ENCODE data around the gene CCDC126.
"Not testable (repeated sequence)": the region's sequence is repeated elsewhere in the genome, so short reads cannot be mapped to it uniquely, and the experiment has no call there.

Gene CCDC126, protein sequence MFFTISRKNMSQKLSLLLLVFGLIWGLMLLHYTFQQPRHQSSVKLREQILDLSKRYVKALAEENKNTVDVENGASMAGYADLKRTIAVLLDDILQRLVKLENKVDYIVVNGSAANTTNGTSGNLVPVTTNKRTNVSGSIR

DNA sequence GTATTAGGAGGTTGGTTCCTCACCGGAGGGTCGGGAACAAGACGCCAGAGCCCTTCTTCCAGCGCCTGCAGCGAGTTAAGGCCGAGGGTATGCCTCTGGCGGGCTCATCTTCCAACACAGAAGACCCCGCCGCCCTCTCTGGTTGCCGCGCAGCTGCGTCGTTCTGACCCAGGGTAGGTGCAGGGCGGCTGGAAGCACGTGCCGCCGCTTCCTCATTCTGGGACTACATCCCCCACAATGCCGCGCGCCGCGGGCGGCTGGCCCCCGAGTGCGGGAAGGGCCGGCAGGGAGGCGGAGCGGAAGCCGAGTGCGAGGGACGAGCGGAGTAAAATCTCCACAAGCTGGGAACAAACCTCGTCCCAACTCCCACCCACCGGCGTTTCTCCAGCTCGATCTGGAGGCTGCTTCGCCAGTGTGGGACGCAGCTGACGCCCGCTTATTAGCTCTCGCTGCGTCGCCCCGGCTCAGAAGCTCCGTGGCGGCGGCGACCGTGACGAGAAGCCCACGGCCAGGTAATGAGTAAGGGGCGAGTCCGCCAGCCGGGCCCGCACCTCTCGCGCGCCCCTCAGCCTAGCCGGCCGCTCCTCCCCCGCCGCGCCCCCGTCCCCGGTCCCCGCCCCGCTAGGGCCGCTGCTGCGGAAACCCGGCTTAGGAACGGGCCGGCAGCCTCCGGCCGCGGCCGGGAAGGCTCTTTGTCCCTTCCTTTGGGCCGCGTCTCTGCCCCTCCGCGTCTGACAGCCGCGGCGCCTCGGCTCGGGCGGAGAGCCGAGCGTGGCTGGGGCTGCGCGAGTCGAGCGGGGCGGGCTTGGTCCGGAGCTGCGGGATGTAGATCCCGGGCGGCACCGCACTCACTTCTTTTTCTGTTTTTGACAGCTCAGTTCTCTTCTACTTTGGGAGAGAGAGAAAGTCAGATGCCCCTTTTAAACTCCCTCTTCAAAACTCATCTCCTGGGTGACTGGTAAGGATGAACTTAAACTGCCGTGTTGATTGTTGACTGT is at the start of gene CCDC126:
Gene CCDC126 (plus strand): TSS at position 289 of the 998 bp plus-strand sequence. CDS start 13,934 bp downstream, outside the sequence.
- DNase-seq (ENCODE audit: low read depth) = peak; percentile 70

DNA sequence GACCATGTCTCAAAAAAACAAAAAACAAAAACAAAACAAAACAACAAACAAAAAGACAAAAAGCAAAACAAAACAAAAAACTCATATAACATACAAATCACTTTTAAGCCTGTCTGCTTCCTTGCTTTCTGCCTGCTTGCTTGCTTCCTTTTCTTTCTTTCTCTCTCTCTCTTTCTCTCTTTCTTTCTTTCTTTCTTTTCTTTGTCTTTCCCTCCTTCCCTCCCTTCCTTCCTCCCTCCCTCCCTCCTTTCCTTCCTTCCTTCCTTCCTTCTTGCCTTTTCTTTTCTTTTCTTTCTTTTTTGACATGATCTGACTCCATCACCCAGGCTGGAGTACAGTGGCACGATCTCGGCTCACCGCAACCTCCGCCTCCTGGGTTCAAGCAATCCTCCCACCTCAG is 49.5 kb upstream of the CCDC126 start:
- no peak for DNase-seq (ENCODE audit: low read depth)

DNA sequence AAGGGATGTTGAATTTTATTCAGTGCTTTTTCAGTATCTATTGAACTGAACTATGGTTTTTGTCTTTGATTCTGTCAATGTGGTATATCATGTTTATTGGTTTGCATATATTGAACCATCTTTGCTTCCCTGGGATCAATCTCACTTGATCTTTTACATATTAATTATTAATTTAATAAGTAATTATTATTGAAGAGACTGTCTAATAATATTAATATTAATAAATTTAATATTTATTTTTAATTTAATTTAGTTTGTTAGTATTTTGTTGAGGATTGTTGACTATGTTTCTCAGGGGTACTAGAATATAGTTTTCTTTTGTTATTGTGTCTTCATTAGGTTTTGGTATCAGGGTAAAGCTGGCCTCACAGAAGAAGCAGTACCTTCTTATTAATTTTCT is 38.9 kb upstream of the CCDC126 start:
- no peak for DNase-seq (ENCODE audit: low read depth)

DNA sequence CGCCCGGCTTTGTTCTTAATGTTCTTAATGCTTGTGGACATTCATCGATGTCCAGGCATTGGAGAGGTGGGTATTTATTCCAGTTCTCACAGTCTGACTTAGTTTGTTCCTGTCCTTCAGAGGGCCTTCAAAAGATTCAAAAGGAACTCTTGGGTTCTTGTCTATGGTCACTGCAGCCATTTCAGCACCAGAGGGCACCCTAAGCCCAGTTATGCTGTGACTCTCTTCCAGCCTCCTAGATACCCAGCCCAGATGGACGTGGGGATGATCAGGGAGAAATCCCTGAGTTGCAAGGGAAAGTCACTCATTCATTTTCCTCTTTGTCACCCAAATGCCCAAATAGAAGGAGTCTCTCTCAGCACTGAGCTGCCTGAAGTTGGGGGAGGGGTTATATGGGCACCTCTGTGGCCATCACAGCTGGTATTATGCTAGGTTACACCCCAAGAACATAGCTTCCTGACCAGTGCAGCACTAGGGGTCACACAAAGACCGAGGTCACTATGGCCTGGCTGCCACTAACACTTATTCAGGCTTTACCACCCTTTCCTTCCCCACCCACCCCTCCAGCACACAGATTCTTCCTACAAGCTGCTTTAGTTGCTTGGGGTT is 26.5 kb upstream of the CCDC126 start:
- DNase-seq (ENCODE audit: low read depth) = peak; percentile 14

DNA sequence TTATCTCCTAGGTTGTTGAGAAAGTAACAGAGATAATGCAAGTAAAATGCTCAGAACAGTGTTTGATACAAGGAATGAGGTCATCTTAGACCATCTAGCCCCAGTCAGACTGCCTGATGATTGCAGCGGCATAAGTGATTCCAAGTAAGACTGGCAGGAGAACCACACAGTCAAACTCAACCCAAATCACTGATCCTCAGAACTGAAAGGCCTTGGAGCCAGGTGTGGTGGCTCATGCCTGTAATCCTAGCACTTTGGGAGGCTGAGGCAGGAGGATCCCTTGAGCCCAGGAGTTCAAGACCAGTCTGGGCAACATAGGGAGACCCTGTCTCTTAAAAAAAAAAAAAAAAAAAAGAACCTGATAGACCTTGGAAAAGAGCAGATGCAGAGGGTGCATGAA is 15.2 kb upstream of the CCDC126 start:
- not testable (repeated sequence) for DNase-seq (ENCODE audit: low read depth)

DNA sequence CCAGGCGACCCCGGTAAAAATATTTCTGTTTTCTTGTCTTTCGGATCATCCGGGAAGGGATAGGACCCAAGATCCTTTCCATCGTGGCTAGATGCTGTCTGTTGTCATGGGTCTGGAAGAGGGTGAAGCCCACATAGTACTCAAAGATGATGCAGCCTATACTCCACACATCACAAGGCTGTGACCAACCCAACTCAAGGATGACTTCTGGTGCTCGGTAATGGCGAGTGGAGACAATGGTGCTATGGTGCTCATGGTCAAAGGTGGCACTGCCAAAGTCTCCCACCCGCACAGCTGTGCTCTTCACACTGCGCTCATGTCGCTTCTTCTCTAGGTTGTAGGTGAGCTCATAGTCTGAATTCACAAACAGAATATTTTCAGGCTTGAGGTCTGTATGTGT is 11.9 kb upstream of the CCDC126 start:
- not testable (repeated sequence) for DNase-seq (ENCODE audit: low read depth)

DNA sequence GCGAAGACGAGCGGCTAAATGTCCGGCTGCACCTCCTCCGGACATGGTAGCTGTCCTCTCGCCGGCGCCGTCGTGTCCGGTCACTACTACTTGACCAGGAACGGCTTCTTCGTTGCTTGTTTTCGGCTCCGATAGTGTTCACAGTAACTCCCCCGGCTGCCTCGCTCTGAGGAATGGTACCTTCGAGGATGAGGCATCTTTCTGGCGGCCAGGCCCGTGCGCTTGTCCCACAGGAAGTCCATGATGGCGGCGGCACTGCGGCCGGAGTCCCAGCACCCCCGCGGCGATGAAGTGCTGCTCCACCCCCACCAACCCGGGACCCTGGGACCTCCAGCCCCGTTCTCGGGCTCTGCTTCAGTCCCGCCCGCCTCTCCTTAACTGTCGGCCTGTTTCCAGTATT is 11.0 kb upstream of the CCDC126 start:
- no peak for DNase-seq (ENCODE audit: low read depth)

DNA sequence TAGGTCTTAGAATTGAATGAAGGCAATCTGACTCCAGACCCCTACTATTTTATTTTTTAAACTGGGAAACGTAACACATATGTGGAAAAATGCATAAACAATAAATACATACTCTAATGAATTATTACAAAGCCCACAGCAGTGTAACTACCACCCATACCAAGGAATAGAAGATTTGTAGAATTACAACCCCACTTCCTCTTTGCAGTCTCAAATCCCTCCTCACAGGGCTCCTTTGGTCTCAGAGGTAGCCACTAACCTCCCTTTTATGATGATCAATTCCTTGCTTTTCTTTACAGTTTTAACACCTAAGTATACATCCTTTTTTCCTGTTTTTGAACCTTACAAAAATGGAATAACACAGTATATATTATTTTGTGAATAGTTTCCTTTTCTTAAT is 6.7 kb upstream of the CCDC126 start:
- no peak for DNase-seq (ENCODE audit: low read depth)

DNA sequence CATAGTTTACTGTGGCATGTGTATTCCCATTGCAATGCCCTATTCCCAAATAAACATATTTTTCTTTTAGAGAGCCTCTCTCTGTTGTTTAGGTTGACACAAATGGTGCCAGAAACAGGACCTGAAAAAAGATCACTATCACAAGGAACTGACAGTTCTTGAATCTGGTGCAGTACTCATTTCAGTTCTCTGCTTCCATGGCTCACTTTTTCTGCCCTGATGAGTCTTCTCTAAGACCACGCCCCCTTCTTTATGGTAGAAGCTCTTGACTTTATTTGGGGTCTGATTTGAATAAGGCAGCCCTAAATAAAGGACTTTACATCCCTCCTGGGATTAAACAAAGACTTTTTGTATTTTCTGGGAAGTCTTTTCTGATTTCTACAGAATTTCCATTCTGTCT is 3.5 kb upstream of the CCDC126 start:
- DNase-seq (ENCODE audit: low read depth) = no peak

DNA sequence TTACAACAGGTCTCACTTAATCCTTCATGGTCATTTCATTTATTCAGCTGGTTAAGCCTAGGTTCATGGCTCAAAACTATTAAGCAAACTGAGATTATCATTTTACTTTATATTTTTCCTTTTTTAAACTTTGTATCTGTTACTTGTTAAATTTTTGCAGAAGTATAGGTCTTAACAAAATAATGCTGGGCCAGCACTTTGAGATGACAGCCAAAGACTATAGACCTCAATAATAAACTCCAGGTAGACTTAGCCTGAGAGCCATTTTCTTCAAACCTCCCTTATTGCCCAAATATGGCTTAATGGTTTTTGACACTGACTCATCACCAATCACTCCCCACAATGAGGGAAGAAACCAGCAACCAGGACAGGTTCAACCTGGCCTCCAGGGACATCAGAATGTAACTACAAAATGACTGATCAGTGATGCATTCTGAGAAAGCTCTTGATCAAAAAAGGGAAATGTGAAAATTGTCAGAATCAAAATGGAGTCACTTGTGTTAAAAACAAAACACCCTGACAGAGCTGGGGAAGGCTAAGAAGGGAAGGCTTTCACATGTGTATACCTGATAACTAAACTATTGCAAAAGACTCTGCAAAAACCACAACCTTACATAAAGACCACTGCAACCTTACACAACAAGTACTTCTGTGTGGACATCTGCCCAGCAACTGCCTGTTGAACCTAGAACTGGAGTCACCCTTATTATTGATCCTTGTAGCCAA is 2.1 kb upstream of the CCDC126 start:
- no peak for DNase-seq (ENCODE audit: low read depth)

DNA sequence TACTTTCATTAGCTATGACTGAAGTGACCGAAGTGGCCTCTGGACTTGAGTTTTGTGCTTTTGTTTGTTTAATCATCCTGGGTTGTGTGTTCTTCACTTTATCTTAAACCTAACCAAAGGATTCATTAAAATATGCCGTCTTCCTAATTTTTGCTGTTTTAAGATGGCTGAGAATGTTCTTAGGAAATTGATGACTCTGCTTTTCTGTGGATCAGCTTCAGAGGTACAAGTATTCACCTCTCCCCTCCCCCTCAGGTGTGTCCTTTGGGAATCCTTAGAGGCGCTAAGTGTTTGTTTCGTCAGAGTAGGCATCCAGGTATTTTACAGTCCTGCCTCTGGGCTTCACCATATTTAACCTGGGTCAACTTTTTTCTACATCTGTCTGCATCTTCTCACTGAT is 1.1 kb downstream of the CCDC126 start:
- no peak for DNase-seq (ENCODE audit: low read depth)

DNA sequence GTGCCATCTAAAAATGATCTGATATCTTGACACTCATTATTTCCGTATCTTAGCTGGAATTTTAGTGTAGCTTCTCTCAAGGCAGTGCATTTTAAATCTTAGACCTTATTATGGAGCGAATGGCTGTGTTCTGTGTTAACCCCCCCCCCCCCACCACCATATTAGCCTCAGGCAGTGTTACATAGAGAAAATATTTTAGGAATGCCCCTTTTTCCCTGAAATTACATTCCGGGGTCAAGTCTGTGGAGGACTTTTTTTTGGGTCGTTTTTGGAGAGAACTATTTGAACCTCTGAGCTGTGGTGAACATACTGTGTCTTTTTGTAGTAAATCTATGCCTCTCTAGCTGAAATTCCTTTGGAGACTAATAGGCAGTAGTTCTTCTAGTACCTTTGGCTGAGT is 3.1 kb downstream of the CCDC126 start:
- DNase-seq (ENCODE audit: low read depth) = no peak

DNA sequence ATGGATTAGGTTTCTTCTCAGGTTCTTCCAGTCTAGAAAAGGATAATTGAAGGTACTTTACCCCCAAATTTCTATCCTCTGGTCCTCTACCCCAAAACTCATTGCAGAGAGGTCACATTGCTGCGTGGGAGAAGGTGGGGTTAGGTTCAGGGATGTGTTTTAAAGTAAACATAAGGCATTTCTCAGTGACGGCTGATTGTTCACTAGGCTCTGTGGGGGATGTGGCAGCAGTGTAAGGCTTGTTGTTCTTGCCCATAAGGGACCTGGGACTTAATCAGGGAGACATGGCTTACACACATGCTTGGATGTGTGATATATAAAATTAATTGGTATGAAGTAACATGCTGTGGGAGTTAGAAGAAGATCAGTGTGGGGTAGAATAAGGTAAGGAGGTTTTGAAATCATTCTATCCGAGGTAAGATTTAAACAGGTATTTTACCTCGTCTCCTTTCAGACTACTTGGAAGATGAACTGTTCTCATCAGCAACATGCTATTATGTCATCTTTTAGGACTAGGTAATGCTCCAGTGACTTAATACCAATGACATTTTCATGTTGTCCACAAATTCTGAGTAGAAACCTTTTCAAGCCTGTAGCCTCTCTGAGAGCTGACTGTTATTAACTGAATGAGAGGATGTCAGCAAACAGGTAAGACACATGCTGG is 6.6 kb downstream of the CCDC126 start:
- no peak for DNase-seq (ENCODE audit: low read depth)

DNA sequence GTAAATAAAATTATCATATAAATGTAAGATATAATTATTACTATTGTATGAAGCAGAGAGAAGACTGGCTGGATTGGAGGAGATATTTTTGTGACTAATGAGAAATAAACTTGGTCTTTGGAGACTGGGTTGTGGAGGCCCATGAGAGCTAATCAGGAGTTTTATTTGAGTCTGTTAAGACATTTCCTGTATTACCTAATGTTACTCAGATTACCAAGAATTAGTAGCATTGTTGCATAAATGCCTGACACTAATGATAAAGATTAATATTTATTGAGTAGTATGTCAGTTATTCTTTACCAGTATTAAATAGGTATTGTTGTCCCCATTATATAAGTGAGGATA is 7.1 kb downstream of the CCDC126 start:
- DNase-seq (ENCODE audit: low read depth) = no peak

DNA sequence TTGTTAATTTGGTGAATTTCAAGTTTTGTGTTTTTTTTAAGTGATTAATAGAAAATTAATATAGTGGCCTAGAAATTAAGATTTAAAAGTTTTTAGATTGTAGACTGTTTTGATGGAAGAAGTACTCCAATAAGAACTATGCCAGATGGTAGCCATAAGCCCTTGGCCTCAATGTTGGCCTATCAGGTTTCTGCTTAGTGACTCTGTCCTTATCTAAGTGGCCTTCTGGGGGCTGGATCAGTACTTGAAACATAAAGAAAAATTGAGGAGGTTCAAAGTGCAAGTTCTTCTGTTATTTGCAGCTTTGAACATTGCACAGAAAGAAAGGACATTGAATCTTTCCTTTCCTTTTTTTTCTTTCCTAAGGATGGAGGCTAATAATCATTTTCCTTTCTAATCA is 9.9 kb downstream of the CCDC126 start:
- no peak for DNase-seq (ENCODE audit: low read depth)

DNA sequence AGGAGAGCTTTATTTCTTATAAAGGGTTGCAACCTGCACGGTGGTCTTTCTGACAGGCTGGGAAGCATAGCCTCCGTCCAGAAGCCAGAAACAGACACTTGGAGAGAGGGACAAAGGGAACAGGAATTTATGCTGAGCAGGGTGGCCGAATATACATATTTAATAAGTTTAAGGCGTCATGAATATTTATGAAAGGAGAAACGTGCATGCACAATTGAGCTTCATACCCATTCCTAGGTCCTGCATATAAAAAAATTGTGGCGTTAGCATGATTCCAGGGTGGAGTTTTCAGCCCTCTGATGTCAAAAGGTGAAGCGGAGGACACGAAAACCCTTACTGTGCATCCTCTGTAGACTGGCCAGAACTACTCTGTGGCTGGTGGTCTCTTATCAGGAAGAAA is 10.7 kb downstream of the CCDC126 start:
- no peak for DNase-seq (ENCODE audit: low read depth)

DNA sequence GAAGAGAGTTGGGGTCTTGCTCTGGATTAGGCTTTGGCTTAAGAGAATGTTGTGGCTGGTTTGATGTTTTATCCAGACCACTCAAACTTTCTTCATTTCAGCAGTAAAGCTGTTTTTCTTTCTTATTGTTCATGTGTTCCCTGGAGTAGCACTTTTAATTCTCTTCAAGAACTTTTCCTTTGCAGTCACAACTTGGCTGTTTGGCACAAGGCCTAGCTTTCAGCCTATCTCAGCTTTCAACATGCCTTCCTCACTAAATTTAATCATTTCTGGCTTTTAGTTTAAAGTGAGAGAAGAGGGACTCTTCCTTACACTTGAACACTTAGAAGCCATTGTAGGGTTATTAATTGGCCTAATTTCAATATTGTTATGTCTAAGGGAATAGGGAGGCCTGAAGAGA is 18.1 kb downstream of the CCDC126 start:
- DNase-seq (ENCODE audit: low read depth) = no peak

DNA sequence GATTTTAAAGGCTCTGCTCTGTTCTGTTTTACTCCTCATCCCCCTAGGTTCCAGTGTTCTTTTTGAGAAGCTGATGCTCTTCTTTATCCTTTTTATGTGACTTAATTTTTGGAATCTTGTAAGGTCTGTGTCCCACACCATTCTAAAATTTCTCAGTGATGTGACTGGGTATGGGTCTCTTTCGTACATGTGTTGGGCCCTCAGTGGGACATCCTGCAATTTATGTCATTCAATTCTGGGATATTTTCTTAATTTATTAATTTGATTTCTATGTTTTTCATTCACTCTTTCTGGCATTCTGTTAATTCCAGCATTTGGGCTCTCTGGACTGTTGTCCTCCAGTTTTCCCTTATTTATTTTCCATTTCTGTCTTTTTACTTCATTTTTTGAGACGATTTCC is 19.4 kb downstream of the CCDC126 start:
- DNase-seq (ENCODE audit: low read depth) = no peak

DNA sequence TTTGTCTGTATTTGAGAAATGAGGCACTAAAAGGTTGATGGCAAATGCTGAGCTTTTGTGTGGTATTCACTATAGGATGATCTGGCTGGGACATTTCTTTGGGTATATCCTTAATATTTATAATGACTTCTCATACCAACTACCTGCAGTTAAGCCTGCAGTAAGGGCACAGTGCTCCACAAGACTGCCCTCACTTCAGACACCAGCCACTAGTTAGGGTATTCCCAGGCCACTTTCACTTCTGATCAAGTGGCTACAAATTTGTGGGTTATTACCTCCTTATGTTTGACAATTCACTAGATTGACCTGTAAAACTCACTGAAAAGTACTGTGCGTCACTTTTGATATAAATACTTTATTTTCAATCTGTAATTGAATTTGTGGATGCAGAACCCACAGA is 20.3 kb downstream of the CCDC126 start:
- no peak for DNase-seq (ENCODE audit: low read depth)

DNA sequence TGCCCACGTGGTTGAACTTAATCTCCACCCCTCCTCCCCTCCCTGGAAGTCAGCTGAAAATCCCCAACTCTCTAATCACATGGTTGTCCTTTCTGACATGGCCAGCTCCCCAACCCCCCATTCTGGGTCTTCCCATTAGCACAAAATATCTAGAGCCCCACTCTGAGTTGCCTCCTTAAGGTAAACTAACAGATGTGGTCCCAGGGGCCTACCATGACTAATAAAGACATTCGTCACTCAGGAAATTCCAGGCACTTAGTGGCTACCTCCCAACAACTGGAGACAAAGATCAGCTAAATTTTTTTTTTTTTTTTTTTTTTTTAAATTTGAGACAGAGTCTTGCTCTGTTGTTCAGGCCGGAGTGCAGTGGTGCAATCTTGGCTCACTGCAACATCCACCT is 21.1 kb downstream of the CCDC126 start:
- DNase-seq (ENCODE audit: low read depth) = no peak

DNA sequence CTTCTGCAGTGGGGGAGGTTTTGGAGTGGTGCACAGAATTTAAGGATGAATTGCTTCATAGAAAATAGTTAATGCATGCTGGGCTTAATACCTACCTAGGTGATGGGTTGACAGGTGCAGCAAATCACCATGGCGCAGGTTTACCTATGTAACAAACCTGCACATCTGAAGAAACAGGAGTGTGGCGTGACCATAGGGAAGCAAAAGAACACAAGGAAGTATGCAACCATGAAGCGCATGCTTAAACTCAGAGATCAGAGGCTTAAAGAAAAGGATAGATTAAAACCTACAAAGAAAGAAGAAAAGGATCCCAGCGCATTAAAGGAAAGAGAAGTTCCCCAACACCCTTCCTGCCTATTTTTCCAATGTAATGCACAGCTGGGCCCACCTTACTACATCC is 22.0 kb downstream of the CCDC126 start:
- DNase-seq (ENCODE audit: low read depth) = no peak

DNA sequence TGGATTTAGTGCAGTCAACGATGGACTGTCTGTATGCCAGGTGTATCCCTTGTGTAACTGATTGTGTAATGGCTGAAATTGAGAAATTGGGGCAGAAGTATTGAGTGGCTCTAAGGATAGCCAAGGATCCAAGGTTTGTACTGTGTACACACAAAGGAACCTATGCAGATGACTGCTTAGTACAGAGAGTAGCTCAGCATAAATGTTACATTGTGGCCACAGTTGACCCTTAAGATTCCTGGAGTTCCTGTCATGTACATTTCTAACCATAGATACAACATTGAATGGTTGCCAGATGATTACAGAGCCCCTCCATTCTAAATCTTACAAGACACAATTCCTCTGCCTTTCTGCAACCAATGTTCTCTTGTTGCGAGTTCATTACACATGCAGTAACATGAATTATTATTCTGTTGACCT is 25.3 kb downstream of the CCDC126 start:
- DNase-seq (ENCODE audit: low read depth) = no peak

Measured in stimulated activated CD8-positive, alpha-beta memory T cell treated with anti-CD3 and anti-CD28 coated beads, Interleukin-15, amount 100 ng/mL, for 24 hours (primary cell).